ENCODE data around the gene PLA2G4F.
"Not testable (repeated sequence)": the region's sequence is repeated elsewhere in the genome, so short reads cannot be mapped to it uniquely, and the experiment has no call there.

The PLA2G4F gene

DNA sequence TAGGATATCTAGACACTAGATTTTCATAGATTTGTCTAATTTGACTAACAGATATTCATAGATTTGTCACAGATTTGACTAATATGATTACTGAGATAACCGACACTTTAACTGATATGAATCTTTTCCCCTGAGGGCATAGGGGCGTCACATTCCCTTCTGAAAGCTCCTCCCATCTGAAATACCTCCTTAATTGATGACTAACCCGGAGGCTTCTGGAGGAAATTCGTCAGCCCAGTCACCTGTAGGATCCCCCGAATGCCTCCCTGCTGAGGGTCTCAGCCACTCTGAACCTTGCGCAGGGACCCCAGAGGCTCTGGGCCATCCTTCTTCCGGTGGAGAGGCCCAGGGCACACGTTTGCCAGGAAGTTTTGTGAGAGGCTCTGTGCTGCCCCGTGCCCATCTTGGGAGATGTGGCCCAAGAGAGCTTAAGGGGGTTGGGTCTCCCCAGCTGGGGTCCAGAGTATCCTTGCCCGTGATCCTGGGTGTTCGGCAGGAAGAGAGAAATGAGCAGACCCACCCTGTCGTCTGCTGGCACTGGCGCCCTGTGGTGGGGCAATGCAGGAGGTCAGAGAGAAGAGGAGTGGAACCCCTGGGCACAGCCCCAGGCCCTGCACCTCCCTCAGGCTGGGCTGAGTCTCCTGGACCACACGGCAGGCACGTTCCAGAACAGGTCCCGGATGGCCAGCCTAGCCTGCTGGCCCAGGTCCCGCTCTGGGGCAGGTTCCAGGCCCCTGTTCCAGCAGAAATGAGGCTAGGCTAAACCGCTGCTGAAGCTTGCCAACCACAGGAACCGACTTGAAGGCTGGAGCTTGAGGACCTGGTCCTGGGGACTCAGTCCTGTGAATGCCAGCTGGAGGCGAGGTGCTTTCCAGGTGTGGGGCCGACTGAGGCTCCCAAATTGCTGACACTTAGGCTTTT lies 63.8 kb downstream of the PLA2G4F start:
- DNase-seq = no peak

DNA sequence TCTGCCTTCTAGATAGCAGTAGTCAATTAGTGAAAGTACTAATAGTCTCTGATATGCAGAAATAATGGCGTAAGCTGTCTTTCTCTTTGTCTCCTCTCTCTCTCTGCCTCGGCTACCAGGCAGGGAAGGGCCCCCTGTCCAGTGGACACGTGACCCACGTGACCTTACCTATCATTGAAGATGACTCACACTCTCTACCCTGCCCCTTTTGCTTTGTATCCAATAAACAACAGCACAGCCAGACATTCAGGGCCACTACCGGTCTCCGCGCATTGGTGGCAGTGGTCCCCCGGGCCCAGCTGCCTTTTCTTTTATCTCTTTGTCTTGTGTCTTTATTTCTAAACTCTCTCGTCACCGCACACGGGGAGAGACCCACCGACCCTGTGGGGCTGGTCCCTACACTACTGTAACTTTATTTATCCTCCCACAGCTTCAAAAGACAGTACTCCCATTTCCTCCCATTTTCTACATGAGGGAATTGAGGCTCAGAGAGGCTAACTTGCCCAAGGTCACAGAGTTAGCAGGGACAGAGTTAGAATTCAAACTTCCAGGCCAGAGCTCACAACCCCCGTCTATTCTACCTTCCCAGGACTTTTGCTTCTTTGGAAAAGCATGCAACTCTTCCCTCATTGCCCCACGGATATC lies 64.6 kb downstream of the PLA2G4F start:
- DNase-seq = not testable (repeated sequence)

DNA sequence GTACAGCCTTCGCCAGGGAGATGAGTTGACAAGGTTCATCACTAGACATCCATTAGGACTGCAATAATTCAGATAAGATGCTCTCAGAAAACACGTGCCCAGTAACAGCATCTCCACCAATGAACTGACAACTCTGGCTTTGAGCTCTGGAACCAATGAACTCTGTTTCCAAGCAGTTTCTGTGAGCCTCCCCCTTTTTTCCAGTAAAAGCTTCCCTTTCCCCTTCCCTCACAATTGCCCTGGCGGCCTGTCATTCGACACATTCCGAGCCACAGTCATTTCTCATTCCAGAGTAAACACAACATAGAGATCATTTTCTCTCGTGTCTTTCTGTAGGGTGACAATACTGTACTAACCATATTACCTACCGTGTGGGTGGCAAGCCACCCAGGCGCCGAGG lies 65.7 kb downstream of the PLA2G4F start:
- no peak for DNase-seq

DNA sequence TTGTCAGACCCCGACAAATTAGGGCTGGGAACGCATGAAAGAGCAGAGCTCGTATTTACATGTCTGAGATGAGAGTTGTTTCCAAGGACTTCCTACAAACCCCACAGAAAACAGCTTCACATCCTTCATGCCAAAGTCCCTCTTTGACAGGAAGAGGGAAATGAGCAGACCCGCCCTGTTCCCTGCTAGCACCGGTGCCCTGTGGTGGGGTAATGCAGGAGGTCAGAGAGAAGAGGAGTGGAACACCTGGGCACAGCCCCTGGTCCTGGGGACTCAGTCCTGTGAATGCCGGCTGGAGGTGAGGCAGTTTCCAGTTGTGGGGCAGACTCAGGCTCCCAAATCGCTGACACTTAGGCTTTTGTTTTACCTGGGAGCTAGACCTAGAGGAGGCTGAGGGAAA lies 66.1 kb downstream of the PLA2G4F start:
- no peak for DNase-seq

DNA sequence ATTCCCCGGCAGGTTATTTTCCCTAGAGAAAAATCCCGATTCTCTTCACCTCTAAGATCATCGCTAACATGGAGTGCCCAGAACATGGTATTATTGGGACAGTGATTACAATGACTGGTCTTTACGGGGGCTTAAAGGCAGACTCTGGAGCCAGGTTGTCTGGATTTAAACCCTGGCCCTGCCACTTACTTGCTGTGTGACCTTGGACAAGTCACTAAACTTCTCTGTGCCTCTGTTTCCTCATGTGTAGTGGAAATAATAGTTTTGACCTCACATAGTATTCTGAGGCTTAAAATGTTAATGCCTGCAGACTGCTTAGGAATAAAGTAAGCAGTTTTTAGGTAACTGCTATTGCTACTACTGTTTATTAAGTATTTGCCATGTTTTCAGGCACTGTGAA lies 66.5 kb downstream of the PLA2G4F start:
- DNase-seq = no peak
